DOHH2 (cell line): ENCODE measurements around the gene SLC26A1.
A peak's percentile ranks its signal among the peaks of the same experiment; 100 is the strongest.

ENCODE experiments used
- H3F3A ChIP-seq: fragments of 200-600 bp; sonication (generic), shearing (Covaris generic); 2 replicates; pipeline ENCODE4 v1.6.0; 2016; ENCODE audit warnings: antibody characterized with exemption, mild to moderate bottlenecking; ENCODE audit not compliant: control insufficient read depth, insufficient read depth
- H3K27ac ChIP-seq: fragments of 200-600 bp; sonication (generic); 2 replicates; pipeline ENCODE4 v1.5.1; 2014; ENCODE audit warnings: low read depth, mild to moderate bottlenecking, low read length, moderate library complexity
- H3K27me3 ChIP-seq: fragments of 200-600 bp; sonication (generic); 2 replicates; pipeline ENCODE4 v1.6.1; 2014; ENCODE audit warnings: mild to moderate bottlenecking, low read length, mixed read lengths; ENCODE audit not compliant: control insufficient read depth
- H3K36me3 ChIP-seq: fragments of 200-600 bp; sonication (generic); 2 replicates; pipeline ENCODE4 v1.6.1; 2014; ENCODE audit warnings: mild to moderate bottlenecking, low read length, moderate library complexity, mixed read lengths; ENCODE audit not compliant: control insufficient read depth
- H3K4me1 ChIP-seq: fragments of 200-600 bp; sonication (generic); 2 replicates; pipeline ENCODE4 v1.6.1; 2014; ENCODE audit warnings: mild to moderate bottlenecking, low read length, mixed read lengths; ENCODE audit not compliant: control insufficient read depth
- H3K4me2 ChIP-seq: fragments of 200-600 bp; sonication (generic); 2 replicates; pipeline ENCODE4 v1.6.0; 2014; ENCODE audit warnings: mild to moderate bottlenecking, low read length, moderate library complexity
- H3K4me3 ChIP-seq: fragments of 200-600 bp; sonication (generic); 2 replicates; pipeline ENCODE4 v1.5.1; 2014; ENCODE audit warnings: mild to moderate bottlenecking, low read length, mixed read lengths
- H3K79me2 ChIP-seq: fragments of 200-600 bp; sonication (generic); 2 replicates; pipeline ENCODE4 v1.6.1; 2014; ENCODE audit warnings: mild to moderate bottlenecking, low read length, mixed read lengths; ENCODE audit not compliant: control insufficient read depth
- H3K9me2 ChIP-seq: fragments of 200-600 bp; sonication (generic); replicated peaks from 2 replicates; pipeline ENCODE4 v1.6.1; 2014; ENCODE audit warnings: mild to moderate bottlenecking, low read length, mixed read lengths; ENCODE audit not compliant: control insufficient read depth
- H3K9me3 ChIP-seq: fragments of 200-600 bp; sonication (generic); 2 replicates; pipeline ENCODE4 v1.6.1; 2014; ENCODE audit warnings: antibody characterized with exemption, low read length, mixed read lengths; ENCODE audit not compliant: control insufficient read depth, insufficient read depth
- H4K20me1 ChIP-seq: fragments of 200-600 bp; sonication (generic); 2 replicates; pipeline ENCODE4 v1.6.0; 2014; ENCODE audit warnings: low read depth, mild to moderate bottlenecking, antibody characterized with exemption, low read length, moderate library complexity; ENCODE audit not compliant: control insufficient read depth, insufficient read depth
- CTCF ChIP-seq: fragments of 200-600 bp; sonication (generic); IDR thresholded peaks from one replicate; pipeline ENCODE4 v1.5.1; 2014; ENCODE audit warnings: antibody characterized with exemption, mild to moderate bottlenecking, low read depth, low read length; ENCODE audit not compliant: poor library complexity, severe bottlenecking
- EZH2phosphoT487 ChIP-seq: fragments of 200-600 bp; sonication (generic); IDR thresholded peaks from 2 replicates; pipeline ENCODE4 v1.6.1; 2017; ENCODE audit warnings: borderline replicate concordance, mild to moderate bottlenecking, antibody characterized with exemption, low read length, moderate library complexity, mixed read lengths

Gene SLC26A1

GRCh38 chr4:1010395-1011021 lies 17.3 kb upstream of the SLC26A1 start:
- Histone ChIP-seq H3K9me3 (no peaks in the 10 kb centered on the region), H3K27ac (no peak overlapping the region), H3K4me2 (peak overlapping the region; percentile 91), H3K27me3 (peaks cover 49% of the 10 kb centered on the region), H3F3A (peaks cover 9% of the 10 kb centered on the region), H3K4me1 (peaks cover 26% of the 10 kb centered on the region), H3K79me2 (no peaks in the 10 kb centered on the region), H3K9me2 (no peaks in the 10 kb centered on the region), H3K36me3 (no peaks in the 10 kb centered on the region), H4K20me1 (0 out of 2 replicates have a peak, but pooled peaks cover 5% of the 10 kb centered on the region), H3K4me3 (peak overlapping the region; percentile 74)
- TF ChIP-seq EZH2phosphoT487 (no peak), CTCF (no peak)

DNA sequence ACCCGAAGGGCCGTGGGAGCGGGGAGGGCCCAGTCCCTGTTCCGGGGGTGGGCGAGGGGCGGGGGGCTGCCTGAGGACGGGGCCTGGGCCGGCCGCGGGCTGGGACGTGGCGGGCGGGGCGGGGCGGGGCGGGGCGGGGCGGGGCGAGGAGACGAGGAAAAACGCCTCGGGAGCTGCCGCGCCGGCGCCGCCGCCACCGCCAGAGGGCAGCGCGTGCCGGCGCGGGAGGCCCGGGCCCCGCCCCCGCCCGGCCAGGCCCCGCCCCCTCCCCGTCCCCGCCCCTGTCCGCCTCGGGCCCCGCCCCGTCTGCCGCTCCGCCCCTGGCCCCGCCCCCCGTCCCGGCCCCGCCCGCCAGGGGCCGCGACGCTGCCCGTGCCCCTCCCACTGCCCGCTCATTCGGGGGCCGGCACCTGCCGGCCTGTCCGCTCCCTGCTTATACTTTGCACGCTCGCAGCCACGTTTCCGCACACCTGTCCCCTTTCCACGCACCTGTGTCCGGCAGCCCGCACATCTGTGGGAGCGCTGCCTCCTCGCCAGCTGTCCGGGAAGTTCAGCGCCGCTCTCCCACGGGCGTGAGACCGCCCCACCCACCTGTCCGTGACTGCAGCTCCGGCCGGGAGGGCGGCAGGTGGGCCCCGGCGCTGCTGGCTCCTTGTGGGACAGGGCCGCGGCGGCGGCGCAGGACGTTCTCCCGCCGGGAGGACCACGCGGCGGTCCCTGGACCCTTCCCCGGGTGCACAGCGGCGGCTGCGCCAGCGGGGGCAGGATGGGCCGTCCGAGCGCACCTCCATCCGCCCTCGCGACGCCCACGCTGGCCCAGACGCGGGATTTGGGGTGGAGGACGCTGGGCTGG lies 16.6 kb upstream of the SLC26A1 start:
- no peaks in the 10 kb centered on the region for H3K36me3 ChIP-seq
- no peaks in the 10 kb centered on the region for H3K9me3 ChIP-seq
- TF ChIP-seq CTCF (peak; percentile 21), EZH2phosphoT487 (no peak)
- no peaks in the 10 kb centered on the region for H3K79me2 ChIP-seq
- peak overlapping the region; percentile 91 for H3K4me2 ChIP-seq
- H3K27ac ChIP-seq: no peak overlapping the region
- H3K27me3 ChIP-seq: peaks cover 49% of the 10 kb centered on the region
- H4K20me1 ChIP-seq: 0 out of 2 replicates have a peak, but pooled peaks cover 5% of the 10 kb centered on the region
- H3K9me2 ChIP-seq: no peaks in the 10 kb centered on the region
- peaks cover 9% of the 10 kb centered on the region for H3F3A ChIP-seq
- H3K4me3 ChIP-seq: peak overlapping the region; percentile 74
- peaks cover 26% of the 10 kb centered on the region for H3K4me1 ChIP-seq

DNA sequence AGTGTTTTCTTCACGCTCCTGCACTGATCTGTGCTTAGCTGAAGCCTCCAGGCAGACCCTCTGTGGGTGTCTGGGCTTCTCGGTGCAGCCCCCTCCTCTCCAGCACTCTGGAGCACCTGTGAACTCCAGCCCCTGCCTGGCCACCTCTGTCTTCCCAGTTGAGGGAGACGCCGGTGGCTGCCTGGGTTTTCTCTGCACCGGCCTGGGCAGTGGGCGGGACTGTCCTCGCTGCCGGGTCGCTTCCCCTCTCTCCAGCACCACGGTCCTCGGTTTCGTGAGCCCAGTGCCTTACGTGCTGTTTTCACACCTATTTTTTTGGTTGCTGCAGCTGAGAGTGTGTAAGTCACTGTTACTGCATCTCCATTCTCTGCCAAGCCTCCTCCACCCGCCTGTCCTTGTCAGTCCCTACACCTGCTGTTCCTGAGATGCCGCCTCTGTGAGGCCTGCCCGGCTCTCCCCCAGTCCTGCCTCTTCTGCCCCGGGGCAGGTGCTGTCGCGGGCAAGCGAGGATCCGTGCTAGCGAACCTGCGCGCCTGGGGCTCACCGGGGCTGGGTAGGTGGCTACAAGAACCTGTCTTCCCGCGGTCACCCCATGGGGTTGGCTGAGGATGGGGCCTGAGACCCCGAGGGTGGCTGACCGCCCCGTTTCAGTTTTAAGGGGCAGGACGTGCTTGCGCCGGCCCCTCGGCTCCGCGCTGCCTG lies 15.8 kb upstream of the SLC26A1 start:
- TF ChIP-seq EZH2phosphoT487 (no peak), CTCF (no peak)
- peaks cover 49% of the 10 kb centered on the region for H3K27me3 ChIP-seq
- no peaks in the 10 kb centered on the region for H3K9me2 ChIP-seq
- peak overlapping the region; percentile 69 for H3K4me3 ChIP-seq
- H4K20me1 ChIP-seq: 0 out of 2 replicates have a peak, but pooled peaks cover 5% of the 10 kb centered on the region
- H3K9me3 ChIP-seq: no peaks in the 10 kb centered on the region
- H3K79me2 ChIP-seq: no peaks in the 10 kb centered on the region
- H3K4me1 ChIP-seq: peaks cover 26% of the 10 kb centered on the region
- H3K4me2 ChIP-seq: peak overlapping the region; percentile 90
- H3F3A ChIP-seq: peaks cover 9% of the 10 kb centered on the region
- no peaks in the 10 kb centered on the region for H3K36me3 ChIP-seq
- H3K27ac ChIP-seq: no peak overlapping the region
